GM19193 (cell line): ENCODE results near the gene RASSF5.

Source experiments
- POLR2A ChIP-seq: IDR thresholded peaks from 4 replicates; pipeline ENCODE4 v1.6.1; 2011; ENCODE audit not compliant: insufficient read depth, insufficient read length; ENCODE audit errors: extremely low read depth

RASSF5 gene

GRCh38 chr1:206512058-206512850, 4.9 kb downstream of the RASSF5 start:
- no peak for TF ChIP-seq POLR2A

- TF ChIP-seq POLR2A, result no peak
Measured at GRCh38 chr1:206512851-206513180, 5.5 kb downstream of the RASSF5 start.

- no peak for TF ChIP-seq POLR2A
Measured at GRCh38 chr1:206513312-206514111, 6.2 kb downstream of the RASSF5 start.

GRCh38 chr1:206514813-206515387, 7.6 kb downstream of the RASSF5 start:
- TF ChIP-seq POLR2A, result no peak

GRCh38 chr1:206516728-206516990, 9.3 kb downstream of the RASSF5 start:
- no peak for TF ChIP-seq POLR2A

GRCh38 chr1:206517784-206518183, 10.5 kb downstream of the RASSF5 start:
- TF ChIP-seq POLR2A, result no peak

GRCh38 chr1:206518206-206518605, 10.9 kb downstream of the RASSF5 start:
- TF ChIP-seq POLR2A, result no peak

GRCh38 chr1:206518743-206519142, 11.4 kb downstream of the RASSF5 start:
- no peak for TF ChIP-seq POLR2A

GRCh38 chr1:206521127-206521526, 13.8 kb downstream of the RASSF5 start:
- no peak for TF ChIP-seq POLR2A

- no peak for TF ChIP-seq POLR2A
Measured at GRCh38 chr1:206521694-206522402, 14.5 kb downstream of the RASSF5 start.

GRCh38 chr1:206524739-206525364, 17.5 kb downstream of the RASSF5 start:
- no peak for TF ChIP-seq POLR2A

- TF ChIP-seq POLR2A, result no peak
Measured at GRCh38 chr1:206526064-206526911, 19.0 kb downstream of the RASSF5 start.

GRCh38 chr1:206529425-206529824, 22.1 kb downstream of the RASSF5 start:
- TF ChIP-seq POLR2A, result no peak

GRCh38 chr1:206532368-206532767, 25.0 kb downstream of the RASSF5 start:
- TF ChIP-seq POLR2A, result no peak
